HepG2 (cell line): ENCODE measurements around the gene ZNF185.

Source experiments
- CTCF ChIP-seq: sonication (generic); formaldehyde crosslinking; IDR thresholded peaks from 2 replicates; pipeline ENCODE4 v1.5.0; 2020; ENCODE audit warnings: mild to moderate bottlenecking, missing genetic modification reagents, moderate library complexity
- GLI4 ChIP-seq: sonication (generic); formaldehyde crosslinking; IDR thresholded peaks from 2 replicates; pipeline ENCODE4 v1.5.1; 2020; ENCODE audit warnings: missing genetic modification reagents, mild to moderate bottlenecking, moderate library complexity, borderline replicate concordance
- ZNF160 ChIP-seq: sonication (generic); formaldehyde crosslinking; IDR thresholded peaks from 2 replicates; pipeline ENCODE4 v1.8.0; 2022; ENCODE audit warnings: mild to moderate bottlenecking, inconsistent platforms, missing genetic modification reagents

DNA sequence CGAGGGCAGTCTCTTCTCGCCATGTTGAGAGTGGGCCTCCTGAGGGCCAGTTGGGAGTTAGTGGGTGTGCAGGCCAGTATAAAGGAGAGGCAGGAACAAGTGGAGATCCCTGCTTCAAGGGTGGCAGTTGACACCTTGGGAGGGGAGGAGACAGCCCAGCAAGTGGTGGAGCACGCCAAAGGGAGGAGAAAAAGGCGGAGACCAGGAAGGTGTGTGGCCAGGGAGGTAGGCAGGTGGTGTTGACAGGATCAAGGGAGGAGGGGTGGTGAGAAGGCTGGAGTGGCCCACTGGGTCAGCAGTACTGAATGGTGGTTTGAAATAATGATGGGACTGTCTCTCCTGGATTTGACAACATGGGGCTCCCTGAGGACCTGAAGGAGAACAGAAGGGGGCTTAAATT is 32.6 kb downstream of the ZNF185 start:
- no peak for TF ChIP-seq ZNF160 (CRISPR knock-in tag)
- no peak for TF ChIP-seq CTCF
- no peak for TF ChIP-seq GLI4 (CRISPR knock-in tag)
